ENCODE data around the gene WNT9B. TPM values are rescaled to one million over a fixed set of nuclear protein-coding genes. Genes with fewer than 3 reads are reported as not detected.

Gene WNT9B
- total RNA-seq, 1 experiment from 2014 or later: not detected

GRCh38 chr17:46819906-46820351 is 31.5 kb upstream of the WNT9B start:
- ChIA-PET CTCF (no interaction called here), POLR2A (no interaction called here)
- H3K4me3 Mint-ChIP-seq (ENCODE audit: unreplicated experiment): no peak overlapping the region
- no TSS peak for BruUV-seq (replicated peaks)
- H3K4me3 ChIP-seq (ENCODE audit: low read depth, low read length): no peak overlapping the region
- no peak for DNase-seq
- no peaks in the 10 kb centered on the region; the same call in 1 of the 2 replicates for H3K36me3 ChIP-seq (ENCODE audit: control insufficient read depth, insufficient read depth, low read length)
- H3K4me1 ChIP-seq: peaks cover 9% of the 10 kb centered on the region; the same call in 1 of the 2 replicates
- H3K4me1 Mint-ChIP-seq (ENCODE audit: low read depth, unreplicated experiment): no peaks in the 10 kb centered on the region
- no peaks in the 10 kb centered on the region for H3K36me3 Mint-ChIP-seq (ENCODE audit: insufficient read depth, unreplicated experiment)
- intact Hi-C loops (cut with micrococcal nuclease; ENCODE audit: unreplicated experiment): no loop called here
- TF ChIP-seq CTCF (IDR thresholded peaks at IDR 0.05; ENCODE audit: insufficient read depth in 1 of 2, low read depth in 1 of 2, low read length in 1 of 2, severe bottlenecking in 1 of 2, unreplicated experiment in 1 of 2): no peak
- H3K27me3 ChIP-seq (replicated peaks; ENCODE audit: control insufficient read depth, insufficient read depth, low read length): no peaks in the 10 kb centered on the region
- H3K27ac Mint-ChIP-seq (ENCODE audit: unreplicated experiment): no peak overlapping the region
- H3K9me3 Mint-ChIP-seq (ENCODE audit: unreplicated experiment): no peaks in the 10 kb centered on the region
- H3K27me3 Mint-ChIP-seq (ENCODE audit: insufficient read depth, unreplicated experiment): peaks cover 3% of the 10 kb centered on the region
- no peaks in the 10 kb centered on the region for H3K9me3 ChIP-seq

GRCh38 chr17:46820592-46821450 is 30.6 kb upstream of the WNT9B start:
- H3K36me3 Mint-ChIP-seq (ENCODE audit: insufficient read depth, unreplicated experiment): no peaks in the 10 kb centered on the region
- no peak for TF ChIP-seq CTCF (IDR thresholded peaks at IDR 0.05; ENCODE audit: insufficient read depth in 1 of 2, low read depth in 1 of 2, low read length in 1 of 2, severe bottlenecking in 1 of 2, unreplicated experiment in 1 of 2)
- no peak for DNase-seq
- H3K27ac Mint-ChIP-seq (ENCODE audit: unreplicated experiment): no peak overlapping the region
- Histone ChIP-seq H3K36me3 (ENCODE audit: control insufficient read depth, insufficient read depth, low read length) (no peaks in the 10 kb centered on the region; the same call in 1 of the 2 replicates), H3K4me3 (ENCODE audit: low read depth, low read length) (no peak overlapping the region), H3K27me3 (replicated peaks; ENCODE audit: control insufficient read depth, insufficient read depth, low read length) (no peaks in the 10 kb centered on the region), H3K9me3 (no peaks in the 10 kb centered on the region), H3K4me1 (peaks cover 8% of the 10 kb centered on the region; the same call in 1 of the 2 replicates)
- no peak overlapping the region for H3K4me3 Mint-ChIP-seq (ENCODE audit: unreplicated experiment)
- peaks cover 3% of the 10 kb centered on the region for H3K27me3 Mint-ChIP-seq (ENCODE audit: insufficient read depth, unreplicated experiment)
- no TSS peak for BruUV-seq (replicated peaks)
- CTCF ChIA-PET: no interaction called here
- intact Hi-C loops (cut with micrococcal nuclease; ENCODE audit: unreplicated experiment): loop anchor here (1.0 kb wide), 1 partner anchor 12 kb away; no protein-coding TSS in a partner anchor
- no peaks in the 10 kb centered on the region for H3K4me1 Mint-ChIP-seq (ENCODE audit: low read depth, unreplicated experiment)
- POLR2A ChIA-PET: no interaction called here
- H3K9me3 Mint-ChIP-seq (ENCODE audit: unreplicated experiment): no peaks in the 10 kb centered on the region

GRCh38 chr17:46821482-46822387 is 29.6 kb upstream of the WNT9B start:
- ChIA-PET CTCF (no interaction called here), POLR2A (no interaction called here)
- Mint-ChIP-seq H3K4me1 (ENCODE audit: low read depth, unreplicated experiment) (no peaks in the 10 kb centered on the region), H3K4me3 (ENCODE audit: unreplicated experiment) (no peak overlapping the region), H3K9me3 (ENCODE audit: unreplicated experiment) (no peaks in the 10 kb centered on the region), H3K27me3 (ENCODE audit: insufficient read depth, unreplicated experiment) (peaks cover 3% of the 10 kb centered on the region), H3K36me3 (ENCODE audit: insufficient read depth, unreplicated experiment) (no peaks in the 10 kb centered on the region), H3K27ac (ENCODE audit: unreplicated experiment) (no peak overlapping the region)
- Histone ChIP-seq H3K9me3 (no peaks in the 10 kb centered on the region), H3K27me3 (replicated peaks; ENCODE audit: control insufficient read depth, insufficient read depth, low read length) (no peaks in the 10 kb centered on the region), H3K36me3 (ENCODE audit: control insufficient read depth, insufficient read depth, low read length) (no peaks in the 10 kb centered on the region; the same call in 1 of the 2 replicates), H3K4me3 (ENCODE audit: low read depth, low read length) (no peak overlapping the region), H3K4me1 (peaks cover 8% of the 10 kb centered on the region; the same call in 1 of the 2 replicates)
- BruUV-seq (replicated peaks): no TSS peak
- intact Hi-C loops (cut with micrococcal nuclease; ENCODE audit: unreplicated experiment): loop anchor here (1.0 kb wide), 1 partner anchor 12 kb away; no protein-coding TSS in a partner anchor
- no peak for TF ChIP-seq CTCF (IDR thresholded peaks at IDR 0.05; ENCODE audit: insufficient read depth in 1 of 2, low read depth in 1 of 2, low read length in 1 of 2, severe bottlenecking in 1 of 2, unreplicated experiment in 1 of 2)
- no peak for DNase-seq

Data from Caco-2 (cell line).